Transverse colon (tissue), 4 donors: Measurements from ENCODE around the gene GRIA3.

Source experiments
- EP300 ChIP-seq: sonication (generic); formaldehyde crosslinking; IDR thresholded peaks from one replicate; pipeline ENCODE4 v1.6.1; 2017; ENCODE audit warnings: antibody characterized with exemption, low read depth
- POLR2A ChIP-seq: fragments of 450-650 bp; IDR thresholded peaks from one replicate; pipeline ENCODE4 v1.6.1; 2016; ENCODE audit warnings: antibody characterized with exemption, mild to moderate bottlenecking, moderate library complexity
- POLR2AphosphoS5 ChIP-seq, 3 donors: sonication (generic); formaldehyde crosslinking; IDR thresholded peaks; one replicate each; pipeline ENCODE4 v1.6.1; 2016; ENCODE audit warnings: antibody characterized with exemption in 3 of 3
- TF ChIP-seq, protein P1 (sequence below), 5 experiments: fragments of 200-600 bp in 3 of 5; fragments of 450-650 bp in 2 of 5; sonication (generic) in 3 of 5; IDR thresholded peaks; 1 replicate in 2 of 5; 2 replicates in 3 of 5; pipeline ENCODE4 v1.5.1; 2016 to 2017; ENCODE audit warnings: antibody characterized with exemption in 5 of 5, inconsistent platforms in 3 of 5, mild to moderate bottlenecking in 2 of 5, moderate library complexity in 1 of 5

DNA sequence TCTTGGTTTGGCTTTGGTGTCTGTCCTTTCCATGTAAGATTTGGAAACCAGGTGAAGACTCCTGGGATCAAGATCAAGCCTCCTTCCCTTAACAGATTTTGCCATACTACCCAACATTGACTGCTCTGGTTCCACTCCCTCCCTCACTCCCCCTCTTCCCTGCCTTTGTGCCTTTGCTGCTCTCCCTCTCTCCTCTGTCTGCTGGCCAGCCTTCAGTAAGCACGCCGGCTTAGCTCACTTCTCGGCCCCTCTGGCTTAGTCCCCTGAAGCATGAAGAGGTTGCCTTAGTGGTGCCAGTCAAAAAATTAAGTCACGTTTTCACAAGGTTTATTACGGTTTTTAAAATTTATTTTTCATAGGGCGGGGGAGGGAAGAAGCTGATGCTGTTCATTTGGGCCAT is 6.0 kb downstream of the GRIA3 start:
- no peak for TF ChIP-seq POLR2A
- TF ChIP-seq, protein P1, sequence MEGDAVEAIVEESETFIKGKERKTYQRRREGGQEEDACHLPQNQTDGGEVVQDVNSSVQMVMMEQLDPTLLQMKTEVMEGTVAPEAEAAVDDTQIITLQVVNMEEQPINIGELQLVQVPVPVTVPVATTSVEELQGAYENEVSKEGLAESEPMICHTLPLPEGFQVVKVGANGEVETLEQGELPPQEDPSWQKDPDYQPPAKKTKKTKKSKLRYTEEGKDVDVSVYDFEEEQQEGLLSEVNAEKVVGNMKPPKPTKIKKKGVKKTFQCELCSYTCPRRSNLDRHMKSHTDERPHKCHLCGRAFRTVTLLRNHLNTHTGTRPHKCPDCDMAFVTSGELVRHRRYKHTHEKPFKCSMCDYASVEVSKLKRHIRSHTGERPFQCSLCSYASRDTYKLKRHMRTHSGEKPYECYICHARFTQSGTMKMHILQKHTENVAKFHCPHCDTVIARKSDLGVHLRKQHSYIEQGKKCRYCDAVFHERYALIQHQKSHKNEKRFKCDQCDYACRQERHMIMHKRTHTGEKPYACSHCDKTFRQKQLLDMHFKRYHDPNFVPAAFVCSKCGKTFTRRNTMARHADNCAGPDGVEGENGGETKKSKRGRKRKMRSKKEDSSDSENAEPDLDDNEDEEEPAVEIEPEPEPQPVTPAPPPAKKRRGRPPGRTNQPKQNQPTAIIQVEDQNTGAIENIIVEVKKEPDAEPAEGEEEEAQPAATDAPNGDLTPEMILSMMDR (IDR thresholded peaks at IDR 0.05): no peak
- no peak for TF ChIP-seq POLR2AphosphoS5 (IDR thresholded peaks at IDR 0.05)
- no peak for TF ChIP-seq EP300
